ENCODE measurements around the gene MYO18B. TPM values are rescaled to one million over a fixed set of nuclear protein-coding genes. Genes with fewer than 3 reads are reported as not detected.

Gene MYO18B
- total and polyA plus RNA-seq, 2 of the 8 experiments (the other 6 are each of a cell fraction or from before 2014, with no cell fraction given) = 0.62 to 0.78 TPM

- H3K18ac ChIP-seq (ENCODE audit: extremely low read depth, low read length) = 0 out of 2 replicates have a peak overlapping the region, but pooled peaks have one; percentile 15
- FAIRE-seq (no peak), DNase-seq (ENCODE audit: low read depth in 1 of 2, low spot score in 2 of 2) (no peak)
- peaks cover 0 to 4% (median 1%) of the 10 kb centered on the region in 4 experiments; a peak in 4 of 7 replicates for H3K27me3 ChIP-seq (replicated peaks in 1 of 4; ENCODE audit: control insufficient read depth in 3 of 4, extremely low read depth in 1 of 4, insufficient read depth in 3 of 4, low read length in 3 of 4)
- H2BK5ac ChIP-seq (ENCODE audit: low read depth, low read length) = no peak overlapping the region
- no peaks in the 10 kb centered on the region for H3K23me2 ChIP-seq (ENCODE audit: low read depth, low read length)
- H3K14ac ChIP-seq (ENCODE audit: insufficient read length) = no peak overlapping the region
- H3K79me2 ChIP-seq (ENCODE audit: control insufficient read depth in 1 of 2, insufficient read depth in 2 of 2, low read length in 2 of 2) = no peaks in the 10 kb centered on the region
- 93% methylated on average over 3 of the region's 3 CpGs; no CpG with 5 or more reads in 1 of the 2 experiments for WGBS, 2 experiments (ENCODE audit: extremely low coverage in 1 of 2, insufficient coverage in 1 of 2, insufficient read length in 1 of 2, insufficient replicate concordance in 2 of 2, low coverage in 1 of 2, low lambda C conversion rate in 2 of 2, missing lambda C conversion rate in 1 of 2)
- H3K23ac ChIP-seq (ENCODE audit: insufficient read length) = no peak overlapping the region
- H2AK5ac ChIP-seq (ENCODE audit: low read depth, low read length) = no peak overlapping the region
- H3K4me3 ChIP-seq (ENCODE audit: extremely low read depth in 1 of 4, insufficient read depth in 2 of 4, low read depth in 3 of 4, low read length in 4 of 4) = no peak overlapping the region
- H3K36me3 ChIP-seq (ENCODE audit: control insufficient read depth in 2 of 4, insufficient read depth in 4 of 4, low read length in 3 of 4) = no peaks in the 10 kb centered on the region
- no peak overlapping the region for H4K5ac ChIP-seq (ENCODE audit: insufficient read length, low read depth, low read length)
- H3K9ac ChIP-seq (replicated peaks in 1 of 4; ENCODE audit: extremely low read depth in 1 of 4, low read depth in 3 of 4, low read length in 3 of 4) = no peak overlapping the region
- no peaks in the 10 kb centered on the region for H3K9me3 ChIP-seq (ENCODE audit: insufficient read depth in 2 of 2, low read depth in 1 of 2, low read length in 1 of 2)
- no peak overlapping the region for H2BK20ac ChIP-seq (ENCODE audit: low read length)
- no peak overlapping the region; the same call in 1 of the 2 replicates for H2AFZ ChIP-seq (ENCODE audit: low read length)
- H3K4ac ChIP-seq (replicated peaks; ENCODE audit: insufficient read length, low read depth, low read length) = no peak overlapping the region
- no peaks in the 10 kb centered on the region for H3K79me1 ChIP-seq (ENCODE audit: low read depth, low read length)
- H4K91ac ChIP-seq (replicated peaks; ENCODE audit: insufficient read length, low read length) = no peak overlapping the region
- no peak overlapping the region for H4K8ac ChIP-seq (ENCODE audit: extremely low read depth, insufficient read depth, low read length)
- ChIA-PET POLR2A (ENCODE audit: partially characterized antibody) (no interaction called here), CTCF (ENCODE audit: partially characterized antibody) (interaction anchor here (1.3 kb wide), 1 partner anchor 165 kb away, joined by 4 read pairs; no protein-coding TSS in a partner anchor)
- H3K4me1 ChIP-seq (replicated peaks in 1 of 4; ENCODE audit: control insufficient read depth in 3 of 4, insufficient read depth in 4 of 4, low read length in 3 of 4) = peaks cover 2 to 25% (median 11%) of the 10 kb centered on the region in 4 experiments; a peak in 5 of 7 replicates
- H2BK12ac ChIP-seq (ENCODE audit: low read depth, low read length) = 0 out of 2 replicates have a peak overlapping the region, but pooled peaks have one; percentile 51
- H4K20me1 ChIP-seq (replicated peaks in 1 of 2; ENCODE audit: control insufficient read depth in 1 of 2, insufficient read depth in 2 of 2, low read length in 2 of 2) = no peaks in the 10 kb centered on the region
- H3K27ac ChIP-seq (ENCODE audit: low read depth, low read length) = no peak overlapping the region
- H3K56ac ChIP-seq (replicated peaks; ENCODE audit: insufficient read length, low read depth, low read length) = no peak overlapping the region
- no peak overlapping the region for H2BK120ac ChIP-seq (replicated peaks; ENCODE audit: low read depth, low read length)
- no peak overlapping the region for H2BK15ac ChIP-seq (ENCODE audit: low read length)
- no peak overlapping the region for H3K4me2 ChIP-seq (ENCODE audit: insufficient read depth in 1 of 2, low read depth in 2 of 2, low read length in 2 of 2)
- TF ChIP-seq EZH2 (IDR thresholded peaks at IDR 0.05; ENCODE audit: low read depth, low read length, severe bottlenecking) (no peak), CHD1 (IDR thresholded peaks at IDR 0.05; ENCODE audit: low read depth, low read length) (no peak), RFX5 (IDR thresholded peaks at IDR 0.05; ENCODE audit: borderline replicate concordance, low read depth, low read length) (no peak), GTF2F1 (IDR thresholded peaks at IDR 0.05; ENCODE audit: borderline replicate concordance, low read depth, low read length) (no peak), MAFK (IDR thresholded peaks at IDR 0.05; ENCODE audit: low read depth, low read length) (no peak), JUND (IDR thresholded peaks at IDR 0.05; ENCODE audit: low read length) (no peak), JUN (IDR thresholded peaks at IDR 0.05; ENCODE audit: low read depth, low read length) (no peak), SRF (IDR thresholded peaks at IDR 0.05; ENCODE audit: low read depth, low read length) (no peak), CEBPB (IDR thresholded peaks at IDR 0.05; ENCODE audit: low read depth, low read length) (no peak), SP1 (IDR thresholded peaks at IDR 0.05; ENCODE audit: low read depth, low read length) (no peak), NANOG (IDR thresholded peaks at IDR 0.05; ENCODE audit: insufficient read depth, low read depth, low read length, poor library complexity, severe bottlenecking) (no peak), ASH2L (IDR thresholded peaks at IDR 0.05; ENCODE audit: low read length) (no peak)
- TF ChIP-seq, protein P1, sequence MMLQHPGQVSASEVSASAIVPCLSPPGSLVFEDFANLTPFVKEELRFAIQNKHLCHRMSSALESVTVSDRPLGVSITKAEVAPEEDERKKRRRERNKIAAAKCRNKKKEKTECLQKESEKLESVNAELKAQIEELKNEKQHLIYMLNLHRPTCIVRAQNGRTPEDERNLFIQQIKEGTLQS (IDR thresholded peaks at IDR 0.05; ENCODE audit: insufficient read depth, low read depth, low read length) = no peak
- TF ChIP-seq, protein P2, sequence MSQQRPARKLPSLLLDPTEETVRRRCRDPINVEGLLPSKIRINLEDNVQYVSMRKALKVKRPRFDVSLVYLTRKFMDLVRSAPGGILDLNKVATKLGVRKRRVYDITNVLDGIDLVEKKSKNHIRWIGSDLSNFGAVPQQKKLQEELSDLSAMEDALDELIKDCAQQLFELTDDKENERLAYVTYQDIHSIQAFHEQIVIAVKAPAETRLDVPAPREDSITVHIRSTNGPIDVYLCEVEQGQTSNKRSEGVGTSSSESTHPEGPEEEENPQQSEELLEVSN (IDR thresholded peaks at IDR 0.05) = no peak
Observed at GRCh38 chr22:26068571-26068970, 326.6 kb downstream of the MYO18B start.
